Endothelial cell of umbilical vein (primary cell): ENCODE measurements around the gene EDDM3A. TPM values are rescaled to one million over a fixed set of nuclear protein-coding genes. Genes with fewer than 3 reads are reported as not detected.

Experiments
- BruUV-seq: library from RNA; stranded (reverse); fragments of 400-500 nt; replicated peaks from 2 replicates; lab custom pipeline; 2021; lab: Mats Ljungman, UMichigan
- CTCF ChIA-PET: fragments of 300-600, 350-600 bp; sonication (Branson Sonifier 250); formaldehyde crosslinking; loops from one replicate; lab custom pipeline; 2021; ENCODE audit warnings: antibody characterized with exemption, inconsistent platforms; lab: Charles Lee
- POLR2A ChIA-PET: fragments of 300-600, 350-600 bp; sonication (Branson Sonifier 250); formaldehyde crosslinking; loops from one replicate; lab custom pipeline; 2021; ENCODE audit warnings: antibody characterized with exemption, inconsistent platforms; lab: Charles Lee
- DNase-seq: peaks from one replicate; pipeline ENCODE4 v3.0.0-alpha.2; 2011; ENCODE audit warnings: low read depth, low spot score
- FAIRE-seq: peaks from 2 replicates; lab custom pipeline; 2011; peaks lifted over from hg19 to GRCh38; lab: Jason Lieb, UNC
- H2AFZ ChIP-seq: 2 replicates; pipeline ENCODE4 v1.6.0; 2012; ENCODE audit warnings: low read depth, low read length, control low read depth, inconsistent platforms
- H3K27ac ChIP-seq: 2 replicates; pipeline ENCODE4 v1.5.1; 2011; ENCODE audit warnings: low read depth, mild to moderate bottlenecking, control low read depth, low read length, moderate library complexity; ENCODE audit not compliant: insufficient read depth
- H3K27me3 ChIP-seq, 2 experiments: 2 replicates each; pipeline versions ENCODE4 v1.6.0 to v1.6.1; 2011; ENCODE audit warnings: low read length in 2 of 2, mixed read lengths in 1 of 2; ENCODE audit not compliant: control insufficient read depth in 2 of 2, insufficient read depth in 2 of 2
- H3K36me3 ChIP-seq, 2 experiments: 2 replicates in 1 of 2; 3 replicates in 1 of 2; pipeline ENCODE4 v1.5.1; 2011; ENCODE audit warnings: low read length in 2 of 2, mild to moderate bottlenecking in 1 of 2, moderate library complexity in 1 of 2; ENCODE audit not compliant: control insufficient read depth in 2 of 2, insufficient read depth in 2 of 2; ENCODE audit errors: extremely low read depth in 1 of 2
- H3K4me1 ChIP-seq: 3 replicates; pipeline ENCODE4 v1.5.1; 2011; ENCODE audit warnings: mild to moderate bottlenecking, low read length; ENCODE audit not compliant: control insufficient read depth, insufficient read depth; ENCODE audit errors: extremely low read depth
- H3K4me2 ChIP-seq: 2 replicates; pipeline ENCODE4 v1.6.1; 2011; ENCODE audit warnings: low read length, control low read depth, mixed read lengths; ENCODE audit not compliant: insufficient read depth
- H3K4me3 ChIP-seq, 3 experiments: fragments of 200-600 bp in 1 of 3; sonication (generic), shearing (Covaris generic) in 1 of 3; replicated peaks in 1 of 3; 2 replicates each; pipeline ENCODE4 v1.5.1; 2011 to 2016; ENCODE audit warnings: control low read depth in 3 of 3, low read length in 3 of 3, mild to moderate bottlenecking in 2 of 3, inconsistent platforms in 1 of 3, low read depth in 1 of 3, moderate library complexity in 1 of 3; ENCODE audit not compliant: insufficient read depth in 1 of 3
- H3K79me2 ChIP-seq: 2 replicates; pipeline ENCODE4 v1.6.0; 2012; ENCODE audit warnings: low read length, inconsistent platforms; ENCODE audit not compliant: control insufficient read depth, insufficient read depth
- H3K9ac ChIP-seq: replicated peaks from 2 replicates; pipeline ENCODE3; 2011; ENCODE audit warnings: low read length, control low read depth; ENCODE audit not compliant: insufficient read depth; ENCODE audit errors: extremely low read depth
- H3K9me1 ChIP-seq: replicated peaks from 3 replicates; pipeline ENCODE4 v1.6.0; 2011; ENCODE audit warnings: mild to moderate bottlenecking, low read length; ENCODE audit not compliant: control insufficient read depth, insufficient read depth; ENCODE audit errors: extremely low read depth
- H3K9me3 ChIP-seq: replicated peaks from 2 replicates; pipeline ENCODE4 v1.5.1; 2012; ENCODE audit warnings: low read length, inconsistent platforms; ENCODE audit not compliant: control insufficient read depth, insufficient read depth
- H4K20me1 ChIP-seq: replicated peaks from 2 replicates; pipeline ENCODE3; 2011; ENCODE audit warnings: mild to moderate bottlenecking, low read length; ENCODE audit not compliant: control insufficient read depth, insufficient read depth; ENCODE audit errors: extremely low read depth
- EZH2 ChIP-seq: IDR thresholded peaks from 2 replicates; pipeline ENCODE4 v1.6.1; 2012; ENCODE audit warnings: borderline replicate concordance, low read depth, mild to moderate bottlenecking, moderate library complexity, low read length, inconsistent platforms; ENCODE audit not compliant: severe bottlenecking
- JUN ChIP-seq: IDR thresholded peaks from 2 replicates; pipeline ENCODE4 v1.6.1; 2011; ENCODE audit warnings: borderline replicate concordance, low read depth; ENCODE audit not compliant: insufficient read length, insufficient read depth
- MYC ChIP-seq: IDR thresholded peaks from one replicate; pipeline ENCODE4 v1.6.1; 2011; ENCODE audit warnings: mild to moderate bottlenecking, low read depth, low read length
- POLR2A ChIP-seq: IDR thresholded peaks from 2 replicates; pipeline ENCODE4 v1.6.1; 2012; ENCODE audit warnings: low read depth, mild to moderate bottlenecking, control low read depth, low read length
- POLR2AphosphoS5 ChIP-seq: IDR thresholded peaks from 2 replicates; pipeline ENCODE4 v1.6.1; 2012; ENCODE audit warnings: low read depth, mild to moderate bottlenecking, control low read depth, low read length, moderate library complexity; ENCODE audit not compliant: insufficient read depth
- dilution Hi-C: fragments of 300-500 bp; cut with MboI; formaldehyde crosslinking; loops from one replicate; pipeline ENCODE4 v1.15.0; 2019; ENCODE audit warnings: low sequenced_read_pairs; ENCODE audit not compliant: extremely low pct_ligation_motif_present
- intact Hi-C: fragments of 100-400 bp; cut with micrococcal nuclease; formaldehyde crosslinking; loops from one replicate; pipeline ENCODE4 v1.10.0; 2022
- polyA plus RNA-seq, 4 experiments: library from polyadenylated mRNA; depleted of rRNA in 3 of 4; stranded (reverse) in 3 of 4; unstranded in 1 of 4; fragments of >200 nt; gene quantifications; 2 replicates each; pipeline versions ENCODE4 v1.2.1 to v1.2.3, GENCODE V29; 2011 to 2012; ENCODE audit warnings: missing spikeins in 1 of 4
- total RNA-seq: library from RNA; stranded (reverse); gene quantifications from 2 replicates; pipeline ENCODE4 v1.2.3, GENCODE V29; 2021
- TF ChIP-seq, protein P1 (sequence below), 2 donors: IDR thresholded peaks; 1 replicate in 1 of 2; 2 replicates in 1 of 2; pipeline ENCODE4 v1.5.1; 2011; ENCODE audit warnings: low read length in 2 of 2, mild to moderate bottlenecking in 2 of 2, moderate library complexity in 2 of 2, control low read depth in 1 of 2, inconsistent platforms in 1 of 2, low read depth in 1 of 2; ENCODE audit not compliant: insufficient read depth in 1 of 2; ENCODE audit errors: extremely low read depth in 1 of 2
- TF ChIP-seq, protein P2 (sequence below): IDR thresholded peaks from 2 replicates; pipeline ENCODE4 v1.6.1; 2011; ENCODE audit not compliant: insufficient read depth, insufficient read length

EDDM3A gene
- total and polyA plus RNA-seq, 2 donors (not counting 3 experiments of a cell fraction or from before 2014, with no cell fraction given): not detected

DNA sequence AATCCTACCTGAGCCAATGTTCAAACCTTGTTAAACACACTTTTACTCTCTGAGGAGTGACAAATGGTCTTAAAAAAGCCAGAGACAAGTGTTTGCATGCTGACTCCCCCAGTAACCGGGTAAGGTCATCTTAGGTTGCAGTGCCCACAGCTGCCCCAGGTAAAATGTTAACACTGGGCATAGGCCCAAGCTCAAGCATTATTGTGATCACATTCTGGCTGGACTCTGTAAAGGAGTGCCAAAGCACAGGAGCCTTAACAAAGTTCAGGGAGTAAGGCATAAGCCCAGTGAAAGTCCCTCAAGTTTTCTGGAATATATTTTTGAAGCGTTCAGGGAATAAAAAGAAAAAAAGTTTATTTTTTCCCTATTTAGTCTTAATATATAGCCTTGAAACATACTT lies 8.6 kb downstream of the EDDM3A start:
- FAIRE-seq: no peak
- CTCF ChIA-PET: interaction anchor here (1.1 kb wide), 1 partner anchor 101 kb away, joined by 6 read pairs; no protein-coding TSS in a partner anchor
- POLR2A ChIA-PET: no interaction called here

DNA sequence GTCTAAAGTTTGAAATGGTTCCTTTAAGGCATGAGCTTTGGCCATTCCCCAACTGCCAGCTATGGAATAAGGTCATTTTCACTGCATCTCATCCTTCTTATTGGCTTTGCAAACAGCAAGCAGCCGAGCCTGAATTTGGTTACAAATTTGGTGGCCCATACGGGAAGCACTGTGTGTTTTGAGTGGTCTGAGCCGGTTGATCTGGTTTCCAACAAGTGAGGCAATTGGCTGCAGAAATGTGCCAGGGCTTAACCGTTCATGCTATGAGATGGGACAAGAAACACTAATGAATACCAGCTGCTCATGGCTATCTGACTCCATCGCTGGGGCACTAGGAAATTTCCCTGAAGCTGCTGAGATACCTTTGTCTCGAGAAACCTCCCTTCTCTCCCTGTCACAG lies 9.3 kb downstream of the EDDM3A start:
- FAIRE-seq: no peak
- BruUV-seq: no TSS peak
- intact Hi-C loops (loop anchor here (5.0 kb wide), 2 partner anchors 82 to 117 kb away; no protein-coding TSS in a partner anchor), dilution Hi-C loops (no loop called here)
- Histone ChIP-seq H3K4me2 (no peak overlapping the region), H3K36me3 (no peaks in the 10 kb centered on the region), H3K27ac (no peak overlapping the region), H4K20me1 (no peaks in the 10 kb centered on the region), H2AFZ (no peak overlapping the region), H3K9me3 (no peaks in the 10 kb centered on the region), H3K9ac (no peak overlapping the region), H3K27me3 (peaks cover 8 to 13% of the 10 kb centered on the region in 2 experiments), H3K4me1 (no peaks in the 10 kb centered on the region), H3K4me3 (no peak overlapping the region), H3K79me2 (no peaks in the 10 kb centered on the region), H3K9me1 (no peaks in the 10 kb centered on the region)
- ChIA-PET CTCF (interaction anchor here (1.1 to 4.2 kb wide), 2 partner anchors 100 to 103 kb away, joined by 6 to 33 read pairs; no protein-coding TSS in a partner anchor), POLR2A (no interaction called here)
- DNase-seq: no peak
- TF ChIP-seq EZH2 (no peak), POLR2A (no peak), MYC (no peak)
- TF ChIP-seq, protein P1, sequence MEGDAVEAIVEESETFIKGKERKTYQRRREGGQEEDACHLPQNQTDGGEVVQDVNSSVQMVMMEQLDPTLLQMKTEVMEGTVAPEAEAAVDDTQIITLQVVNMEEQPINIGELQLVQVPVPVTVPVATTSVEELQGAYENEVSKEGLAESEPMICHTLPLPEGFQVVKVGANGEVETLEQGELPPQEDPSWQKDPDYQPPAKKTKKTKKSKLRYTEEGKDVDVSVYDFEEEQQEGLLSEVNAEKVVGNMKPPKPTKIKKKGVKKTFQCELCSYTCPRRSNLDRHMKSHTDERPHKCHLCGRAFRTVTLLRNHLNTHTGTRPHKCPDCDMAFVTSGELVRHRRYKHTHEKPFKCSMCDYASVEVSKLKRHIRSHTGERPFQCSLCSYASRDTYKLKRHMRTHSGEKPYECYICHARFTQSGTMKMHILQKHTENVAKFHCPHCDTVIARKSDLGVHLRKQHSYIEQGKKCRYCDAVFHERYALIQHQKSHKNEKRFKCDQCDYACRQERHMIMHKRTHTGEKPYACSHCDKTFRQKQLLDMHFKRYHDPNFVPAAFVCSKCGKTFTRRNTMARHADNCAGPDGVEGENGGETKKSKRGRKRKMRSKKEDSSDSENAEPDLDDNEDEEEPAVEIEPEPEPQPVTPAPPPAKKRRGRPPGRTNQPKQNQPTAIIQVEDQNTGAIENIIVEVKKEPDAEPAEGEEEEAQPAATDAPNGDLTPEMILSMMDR (IDR thresholded peaks at IDR 0.05; ENCODE audit: extremely low read depth in 1 of 2, insufficient read depth in 1 of 2, low read depth in 1 of 2, low read length in 2 of 2): no peak

More for the DNA sequence above, 8.6 kb downstream of the EDDM3A start:
- Histone ChIP-seq H3K4me2 (no peak overlapping the region), H4K20me1 (no peaks in the 10 kb centered on the region), H3K36me3 (no peaks in the 10 kb centered on the region), H2AFZ (no peak overlapping the region), H3K4me3 (no peak overlapping the region), H3K9ac (no peak overlapping the region), H3K4me1 (no peaks in the 10 kb centered on the region), H3K9me3 (no peaks in the 10 kb centered on the region), H3K27ac (no peak overlapping the region), H3K9me1 (no peaks in the 10 kb centered on the region), H3K27me3 (peaks cover 11 to 15% of the 10 kb centered on the region in 2 experiments), H3K79me2 (no peaks in the 10 kb centered on the region)
- intact Hi-C loops (no loop called here), dilution Hi-C loops (no loop called here)
- TF ChIP-seq POLR2AphosphoS5 (no peak), JUN (no peak), POLR2A (no peak)
- TF ChIP-seq, protein P2, sequence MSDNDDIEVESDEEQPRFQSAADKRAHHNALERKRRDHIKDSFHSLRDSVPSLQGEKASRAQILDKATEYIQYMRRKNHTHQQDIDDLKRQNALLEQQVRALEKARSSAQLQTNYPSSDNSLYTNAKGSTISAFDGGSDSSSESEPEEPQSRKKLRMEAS: no peak
- DNase-seq: no peak
- BruUV-seq: no TSS peak
